ENCODE results near the gene STAC2.

The STAC2 gene

DNA sequence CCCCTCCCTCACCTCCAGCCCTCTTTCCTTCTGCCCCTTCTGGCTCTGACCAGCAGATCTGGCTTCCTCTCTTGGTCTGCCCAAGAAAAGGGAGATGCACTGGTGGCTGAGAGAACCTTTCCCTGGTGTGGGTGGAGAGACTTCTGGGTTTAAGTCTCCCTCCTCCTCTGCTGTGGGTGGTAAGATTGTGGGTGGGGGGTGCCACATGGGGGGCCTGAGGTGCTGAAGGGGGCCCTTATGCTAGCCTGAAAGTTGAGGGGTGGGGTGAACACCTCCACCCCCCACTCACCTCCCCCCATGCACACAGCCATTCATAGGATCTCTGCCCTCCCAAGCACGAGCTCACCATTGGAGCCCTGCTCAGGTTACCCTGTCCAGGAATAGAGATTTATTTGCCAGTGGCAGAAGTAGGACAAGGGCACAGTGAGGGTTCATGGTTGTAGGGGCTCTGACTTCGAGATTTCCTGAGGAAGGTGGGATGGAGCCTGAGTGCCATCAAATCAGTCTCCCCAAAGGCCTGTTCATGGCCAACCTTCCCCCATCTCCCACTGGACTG is 1.7 kb upstream of the STAC2 start:
- peak overlapping the region; percentile 23 for H3K18ac ChIP-seq (ENCODE audit: low read length)
- no peak overlapping the region for H2AFZ ChIP-seq (ENCODE audit: low read length)
- H3K23ac ChIP-seq (ENCODE audit: low read depth, low read length, poor library complexity) = no peak overlapping the region
- H3K79me1 ChIP-seq (ENCODE audit: low read depth, low read length) = no peaks in the 10 kb centered on the region
- peaks cover 0 to 1% of the 10 kb centered on the region in 2 donors for H3K9me3 ChIP-seq (replicated peaks in 1 of 2; ENCODE audit: control insufficient read depth in 2 of 2, insufficient read depth in 1 of 2, low read depth in 1 of 2, low read length in 2 of 2)
- H3K36me3 ChIP-seq (replicated peaks in 1 of 2; ENCODE audit: control insufficient read depth in 2 of 2, insufficient read depth in 2 of 2, low read length in 2 of 2) = no peaks in the 10 kb centered on the region
- no peak overlapping the region for H3K27ac ChIP-seq (replicated peaks; ENCODE audit: low read length)
- H3K4me3 ChIP-seq (ENCODE audit: low read length in 2 of 2) = no peak overlapping the region
- H2AK5ac ChIP-seq (ENCODE audit: low read depth, low read length) = peak overlapping the region; percentile 73
- H2BK5ac ChIP-seq (ENCODE audit: low read length) = peak overlapping the region; percentile 26
- H4K8ac ChIP-seq (ENCODE audit: low read depth, low read length) = no peak overlapping the region
- H3K14ac ChIP-seq (ENCODE audit: low read length) = no peak overlapping the region
- no peak overlapping the region for H3K4me2 ChIP-seq (ENCODE audit: insufficient read depth, low read length, poor library complexity, severe bottlenecking)
- peak overlapping the region; percentile 77 for H2BK15ac ChIP-seq (ENCODE audit: low read length)
- H3K4me1 ChIP-seq (ENCODE audit: control insufficient read depth in 2 of 2, insufficient read depth in 1 of 2, low read depth in 1 of 2, low read length in 2 of 2) = peaks cover 23 to 32% of the 10 kb centered on the region in 2 donors
- WGBS, 2 donors (ENCODE audit: extremely low coverage in 2 of 2, insufficient read length in 2 of 2, insufficient replicate concordance in 1 of 2) = no CpG with 5 or more reads among the region's 2 CpGs
- no peak overlapping the region for H4K91ac ChIP-seq (ENCODE audit: low read depth, low read length, poor library complexity)
- DNase-seq (ENCODE audit: low spot score) = no peak
- peak overlapping the region; percentile 4 for H2BK120ac ChIP-seq (ENCODE audit: low read depth, low read length)
- peaks cover 16 to 51% (median 36%) of the 10 kb centered on the region in 3 experiments for H3K27me3 ChIP-seq (ENCODE audit: control insufficient read depth in 3 of 3, insufficient read depth in 3 of 3, low read depth in 1 of 3, low read length in 3 of 3)
- no peak overlapping the region for H2BK12ac ChIP-seq (ENCODE audit: low read length)
- no peak overlapping the region for H3K9ac ChIP-seq (ENCODE audit: low read depth, low read length, poor library complexity)
- no peak overlapping the region for H3K4ac ChIP-seq (ENCODE audit: low read length)

DNA sequence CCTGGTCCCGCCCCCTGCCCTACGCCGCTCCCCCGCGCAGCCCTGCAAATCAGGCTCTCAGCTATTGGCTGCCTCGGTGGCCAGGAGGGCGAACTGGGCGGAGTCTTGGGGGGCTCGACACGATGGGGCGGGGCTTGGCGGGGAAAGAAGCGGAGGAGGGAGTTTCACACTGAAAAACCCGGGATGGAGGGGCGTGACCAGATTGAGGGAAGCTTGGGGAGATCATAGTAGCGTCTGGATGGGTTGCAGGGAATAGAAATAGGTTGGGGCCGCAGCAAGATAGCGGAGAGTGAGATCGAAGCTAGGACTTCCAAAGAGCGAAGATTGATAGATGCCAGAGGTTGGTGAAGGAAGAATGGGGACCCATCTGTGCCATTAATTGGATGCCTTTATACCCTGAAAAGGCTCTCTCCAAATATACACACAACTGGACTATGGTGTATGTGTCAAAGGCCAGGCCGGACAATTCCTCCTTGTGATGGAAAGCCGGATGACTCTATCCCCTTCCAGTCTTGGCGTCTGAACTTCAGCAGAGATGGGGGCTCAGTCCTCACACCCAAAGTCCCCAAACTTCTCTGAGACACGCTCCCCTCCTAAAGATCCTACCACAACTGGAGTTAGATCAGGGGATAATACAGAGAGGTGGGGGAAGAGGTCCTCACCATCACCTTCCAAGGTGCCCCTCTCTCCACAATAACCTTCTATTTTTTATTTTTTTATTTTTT is 376 bp upstream of the STAC2 start:
- no peaks in the 10 kb centered on the region for H3K79me1 ChIP-seq (ENCODE audit: low read depth, low read length)
- no peak overlapping the region for H3K23ac ChIP-seq (ENCODE audit: low read depth, low read length, poor library complexity)
- no peak overlapping the region for H3K18ac ChIP-seq (ENCODE audit: low read length)
- H3K27me3 ChIP-seq (ENCODE audit: control insufficient read depth in 3 of 3, insufficient read depth in 3 of 3, low read depth in 1 of 3, low read length in 3 of 3) = peaks cover 16 to 61% (median 41%) of the 10 kb centered on the region in 3 experiments
- no peak overlapping the region for H2AK5ac ChIP-seq (ENCODE audit: low read depth, low read length)
- DNase-seq (ENCODE audit: low spot score) = peak; percentile 91
- no peak overlapping the region for H3K4ac ChIP-seq (ENCODE audit: low read length)
- no peak overlapping the region for H4K91ac ChIP-seq (ENCODE audit: low read depth, low read length, poor library complexity)
- no peak overlapping the region for H2BK120ac ChIP-seq (ENCODE audit: low read depth, low read length)
- peak overlapping the region in 1 of 2 donors; percentile 40 for H3K4me3 ChIP-seq (ENCODE audit: low read length in 2 of 2)
- H3K36me3 ChIP-seq (replicated peaks in 1 of 2; ENCODE audit: control insufficient read depth in 2 of 2, insufficient read depth in 2 of 2, low read length in 2 of 2) = no peaks in the 10 kb centered on the region
- no CpG with 5 or more reads among the region's 24 CpGs for WGBS, 2 donors (ENCODE audit: extremely low coverage in 2 of 2, insufficient read length in 2 of 2, insufficient replicate concordance in 1 of 2)
- peak overlapping the region; percentile 52 for H3K4me2 ChIP-seq (ENCODE audit: insufficient read depth, low read length, poor library complexity, severe bottlenecking)
- no peak overlapping the region for H2BK15ac ChIP-seq (ENCODE audit: low read length)
- no peak overlapping the region for H4K8ac ChIP-seq (ENCODE audit: low read depth, low read length)
- peak overlapping the region; percentile 92 for H2AFZ ChIP-seq (ENCODE audit: low read length)
- no peak overlapping the region for H2BK12ac ChIP-seq (ENCODE audit: low read length)
- no peak overlapping the region for H3K14ac ChIP-seq (ENCODE audit: low read length)
- no peak overlapping the region for H3K27ac ChIP-seq (replicated peaks; ENCODE audit: low read length)
- H3K4me1 ChIP-seq (ENCODE audit: control insufficient read depth in 2 of 2, insufficient read depth in 1 of 2, low read depth in 1 of 2, low read length in 2 of 2) = peaks cover 12 to 20% of the 10 kb centered on the region in 2 donors
- no peak overlapping the region for H3K9ac ChIP-seq (ENCODE audit: low read depth, low read length, poor library complexity)
- peaks cover 0 to 1% of the 10 kb centered on the region in 2 donors for H3K9me3 ChIP-seq (replicated peaks in 1 of 2; ENCODE audit: control insufficient read depth in 2 of 2, insufficient read depth in 1 of 2, low read depth in 1 of 2, low read length in 2 of 2)
- no peak overlapping the region for H2BK5ac ChIP-seq (ENCODE audit: low read length)

DNA sequence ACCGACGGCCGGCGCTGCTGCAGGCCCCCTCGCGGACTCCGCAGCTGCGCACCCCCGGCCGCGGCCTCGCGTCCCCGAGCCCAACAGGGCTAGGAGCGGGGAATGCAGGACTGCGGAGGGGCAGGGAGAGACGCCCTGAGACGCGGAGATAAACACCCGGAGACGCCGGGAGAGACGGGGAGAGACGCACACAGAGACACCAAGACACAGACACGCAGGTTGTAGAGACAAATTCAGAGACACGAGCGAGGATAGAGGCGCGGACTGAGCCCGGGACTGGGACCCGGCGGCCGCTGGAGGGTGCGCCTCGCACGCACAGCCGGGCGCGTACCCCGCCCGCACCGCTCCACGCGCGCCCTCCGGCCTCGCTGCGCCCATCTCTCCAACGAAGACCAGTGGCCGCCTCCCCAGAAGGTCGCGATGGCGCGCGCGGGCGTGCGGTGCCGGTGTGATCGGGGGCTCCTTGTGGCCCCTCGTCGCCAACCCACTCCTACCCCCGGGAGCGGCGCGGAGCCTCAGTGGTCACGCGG is 902 bp downstream of the STAC2 start:
- H3K79me1 ChIP-seq (ENCODE audit: low read depth, low read length) = no peaks in the 10 kb centered on the region
- H4K91ac ChIP-seq (ENCODE audit: low read depth, low read length, poor library complexity) = no peak overlapping the region
- H2BK120ac ChIP-seq (ENCODE audit: low read depth, low read length) = no peak overlapping the region
- H3K4me3 ChIP-seq (ENCODE audit: low read length in 2 of 2) = peak overlapping the region; percentile 9 to 83
- H3K27ac ChIP-seq (replicated peaks; ENCODE audit: low read length) = no peak overlapping the region
- H3K9me3 ChIP-seq (replicated peaks in 1 of 2; ENCODE audit: control insufficient read depth in 2 of 2, insufficient read depth in 1 of 2, low read depth in 1 of 2, low read length in 2 of 2) = peaks cover 0 to 1% of the 10 kb centered on the region in 2 donors
- WGBS, 2 donors (ENCODE audit: extremely low coverage in 2 of 2, insufficient read length in 2 of 2, insufficient replicate concordance in 1 of 2) = no CpG with 5 or more reads among the region's 68 CpGs
- H3K23ac ChIP-seq (ENCODE audit: low read depth, low read length, poor library complexity) = peak overlapping the region; percentile 90
- peak overlapping the region; percentile 75 for H3K9ac ChIP-seq (ENCODE audit: low read depth, low read length, poor library complexity)
- H4K8ac ChIP-seq (ENCODE audit: low read depth, low read length) = peak overlapping the region; percentile 76
- peak overlapping the region; percentile 96 for H3K18ac ChIP-seq (ENCODE audit: low read length)
- H3K4me2 ChIP-seq (ENCODE audit: insufficient read depth, low read length, poor library complexity, severe bottlenecking) = peak overlapping the region; percentile 94
- DNase-seq (ENCODE audit: low spot score) = no peak
- H3K36me3 ChIP-seq (replicated peaks in 1 of 2; ENCODE audit: control insufficient read depth in 2 of 2, insufficient read depth in 2 of 2, low read length in 2 of 2) = no peaks in the 10 kb centered on the region
- no peak overlapping the region for H3K4ac ChIP-seq (ENCODE audit: low read length)
- peak overlapping the region; percentile 60 for H3K14ac ChIP-seq (ENCODE audit: low read length)
- peak overlapping the region; percentile 92 for H2AFZ ChIP-seq (ENCODE audit: low read length)
- H2BK5ac ChIP-seq (ENCODE audit: low read length) = peak overlapping the region; percentile 27
- H2BK12ac ChIP-seq (ENCODE audit: low read length) = peak overlapping the region; percentile 96
- peak overlapping the region; percentile 88 for H2AK5ac ChIP-seq (ENCODE audit: low read depth, low read length)
- peaks cover 8 to 13% of the 10 kb centered on the region in 2 donors for H3K4me1 ChIP-seq (ENCODE audit: control insufficient read depth in 2 of 2, insufficient read depth in 1 of 2, low read depth in 1 of 2, low read length in 2 of 2)
- peaks cover 16 to 64% (median 41%) of the 10 kb centered on the region in 3 experiments for H3K27me3 ChIP-seq (ENCODE audit: control insufficient read depth in 3 of 3, insufficient read depth in 3 of 3, low read depth in 1 of 3, low read length in 3 of 3)
- peak overlapping the region; percentile 96 for H2BK15ac ChIP-seq (ENCODE audit: low read length)

Measured in neuronal stem cell (in vitro differentiated cells).